ENCODE results near the gene IL12RB2. TPM values are rescaled to one million over a fixed set of nuclear protein-coding genes. Genes with fewer than 3 reads are reported as not detected.

Gene IL12RB2
- polyA plus RNA-seq, 3 donors = not detected

DNA sequence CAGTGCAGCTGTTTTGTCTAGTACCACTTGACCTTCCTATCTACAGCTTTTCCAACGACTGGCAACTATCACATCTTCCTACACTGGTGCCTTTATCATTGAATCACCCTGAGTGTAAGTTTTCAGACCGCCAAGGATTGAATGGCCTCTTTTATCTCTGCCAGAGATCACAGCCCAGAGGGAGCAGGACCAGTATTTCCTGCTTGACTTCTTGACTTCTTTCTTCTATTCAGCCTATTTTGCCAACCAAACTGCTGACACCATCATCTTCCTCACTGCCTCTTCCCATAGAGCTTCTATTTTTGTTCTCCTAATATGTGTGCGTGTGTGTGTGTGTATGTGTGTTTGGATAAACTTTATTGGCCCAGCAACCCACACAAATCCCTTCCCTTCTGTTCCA, 68.7 kb downstream of the IL12RB2 start:
- Histone ChIP-seq H3K36me3 (replicated peaks in 1 of 2; ENCODE audit: control insufficient read depth in 1 of 2, insufficient read depth in 2 of 2, low read length in 2 of 2) (no peaks in the 10 kb centered on the region), H3K9ac (ENCODE audit: insufficient read depth, low read length, poor library complexity, severe bottlenecking) (no peak overlapping the region), H3K27me3 (ENCODE audit: control insufficient read depth in 2 of 2, insufficient read depth in 2 of 2, low read length in 2 of 2) (no peaks in the 10 kb centered on the region), H3K27ac (ENCODE audit: low read depth in 1 of 2, low read length in 2 of 2) (no peak overlapping the region), H3K4me2 (replicated peaks; ENCODE audit: extremely low read depth, low read length, poor library complexity, severe bottlenecking) (no peak overlapping the region), H3K4me1 (ENCODE audit: control insufficient read depth in 1 of 2, insufficient read depth in 2 of 2, low read length in 2 of 2) (no peaks in the 10 kb centered on the region), H3K79me2 (ENCODE audit: insufficient read depth, low read length) (no peaks in the 10 kb centered on the region), H2AFZ (ENCODE audit: insufficient read depth, low read depth, low read length, poor library complexity, severe bottlenecking) (no peak overlapping the region), H3K9me3 (replicated peaks in 1 of 2; ENCODE audit: control insufficient read depth in 1 of 2, insufficient read depth in 1 of 2, low read length in 2 of 2) (no peaks in the 10 kb centered on the region), H4K20me1 (ENCODE audit: insufficient read depth, low read length) (no peaks in the 10 kb centered on the region), H3K4me3 (replicated peaks in 1 of 3; ENCODE audit: low read depth in 2 of 3, low read length in 3 of 3) (no peak overlapping the region)
- H3K4me1 Mint-ChIP-seq = no peaks in the 10 kb centered on the region
- no peak overlapping the region for H3K27ac Mint-ChIP-seq
- H3K4me3 Mint-ChIP-seq = no peak overlapping the region
- intact Hi-C loops (cut with micrococcal nuclease) = no loop called here
- no peak for TF ChIP-seq CTCF (IDR thresholded peaks at IDR 0.05)
- DNase-seq = no peak
- 95% methylated on average over 2 of the region's 3 CpGs for WGBS (ENCODE audit: insufficient coverage)
- H3K9me3 Mint-ChIP-seq = peaks cover 0 to 2% (median 0%) of the 10 kb centered on the region in 7 donors
- no peaks in the 10 kb centered on the region for H3K27me3 Mint-ChIP-seq (ENCODE audit: low read depth in 3 of 3)
- H3K36me3 Mint-ChIP-seq = no peaks in the 10 kb centered on the region

DNA sequence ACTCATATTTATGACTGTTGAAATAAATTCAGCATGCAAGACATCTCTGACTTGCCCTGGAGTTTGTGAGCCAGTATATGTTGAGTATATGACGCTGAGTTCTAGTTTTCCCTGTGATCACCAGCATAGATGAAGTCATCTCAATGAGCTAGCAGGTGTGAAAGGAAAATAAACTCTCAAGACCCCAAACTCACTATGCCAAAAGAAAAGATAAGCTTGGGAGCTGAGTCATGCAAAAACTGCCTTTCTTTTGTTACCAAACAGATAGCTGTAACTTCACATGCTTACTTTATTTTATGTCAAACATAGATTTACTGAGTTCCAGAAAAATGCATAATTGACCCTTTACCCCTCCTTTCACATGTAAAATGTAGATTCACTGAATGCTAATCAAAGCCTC, 69.6 kb downstream of the IL12RB2 start:
- no CpG with 5 or more reads among the region's 1 CpG for WGBS (ENCODE audit: insufficient coverage)
- intact Hi-C loops (cut with micrococcal nuclease) = no loop called here
- Mint-ChIP-seq H3K36me3 (no peaks in the 10 kb centered on the region), H3K4me3 (no peak overlapping the region), H3K9me3 (peaks cover 0 to 4% (median 0%) of the 10 kb centered on the region in 7 donors), H3K27me3 (ENCODE audit: low read depth in 3 of 3) (peaks cover 0 to 1% (median 0%) of the 10 kb centered on the region in 3 donors), H3K27ac (peak overlapping the region in 1 of 7 donors; percentile 36), H3K4me1 (no peaks in the 10 kb centered on the region)
- Histone ChIP-seq H4K20me1 (ENCODE audit: insufficient read depth, low read length) (no peaks in the 10 kb centered on the region), H3K4me3 (replicated peaks in 1 of 3; ENCODE audit: low read depth in 2 of 3, low read length in 3 of 3) (no peak overlapping the region), H3K4me2 (replicated peaks; ENCODE audit: extremely low read depth, low read length, poor library complexity, severe bottlenecking) (no peak overlapping the region), H3K27ac (ENCODE audit: low read depth in 1 of 2, low read length in 2 of 2) (no peak overlapping the region), H3K79me2 (ENCODE audit: insufficient read depth, low read length) (no peaks in the 10 kb centered on the region), H3K27me3 (ENCODE audit: control insufficient read depth in 2 of 2, insufficient read depth in 2 of 2, low read length in 2 of 2) (no peaks in the 10 kb centered on the region), H3K4me1 (ENCODE audit: control insufficient read depth in 1 of 2, insufficient read depth in 2 of 2, low read length in 2 of 2) (no peaks in the 10 kb centered on the region), H3K36me3 (replicated peaks in 1 of 2; ENCODE audit: control insufficient read depth in 1 of 2, insufficient read depth in 2 of 2, low read length in 2 of 2) (no peaks in the 10 kb centered on the region), H2AFZ (ENCODE audit: insufficient read depth, low read depth, low read length, poor library complexity, severe bottlenecking) (no peak overlapping the region), H3K9ac (ENCODE audit: insufficient read depth, low read length, poor library complexity, severe bottlenecking) (no peak overlapping the region), H3K9me3 (replicated peaks in 1 of 2; ENCODE audit: control insufficient read depth in 1 of 2, insufficient read depth in 1 of 2, low read length in 2 of 2) (no peaks in the 10 kb centered on the region)
- TF ChIP-seq CTCF (IDR thresholded peaks at IDR 0.05) = no peak
- DNase-seq = no peak
